ENCODE data around the gene CFAP45. TPM values are rescaled to one million over a fixed set of nuclear protein-coding genes. Genes with fewer than 3 reads are reported as not detected.

The CFAP45 gene
- polyA plus RNA-seq, 2 donors = 0.44 to 0.61 TPM

- H3K9me3 ChIP-seq (ENCODE audit: control insufficient read depth in 2 of 2, insufficient read depth in 1 of 2, low read depth in 1 of 2, low read length in 1 of 2) = no peaks in the 10 kb centered on the region
- H3K27ac ChIP-seq (ENCODE audit: low read depth in 2 of 2, low read length in 1 of 2) = peak overlapping the region; percentile 34 to 71
- no peak overlapping the region for H3K4me3 ChIP-seq (ENCODE audit: low read depth in 1 of 2, low read length in 2 of 2)
- no peaks in the 10 kb centered on the region for H3K27me3 ChIP-seq (ENCODE audit: control insufficient read depth in 1 of 2, insufficient read depth in 2 of 2, low read length in 2 of 2)
- peaks cover 0 to 6% of the 10 kb centered on the region in 2 donors for H3K4me1 ChIP-seq (ENCODE audit: control insufficient read depth in 2 of 2, insufficient read depth in 2 of 2, low read length in 1 of 2)
- WGBS, 2 donors = 73 to 80% methylated on average over 2 of the region's 2 CpGs
- H3K36me3 ChIP-seq (ENCODE audit: control insufficient read depth in 2 of 2, insufficient read depth in 2 of 2, low read length in 1 of 2) = no peaks in the 10 kb centered on the region
Measured at GRCh38 chr1:159882527-159882862, 17.5 kb downstream of the CFAP45 start.

- peak overlapping the region; percentile 68 to 71 for H3K27ac ChIP-seq (ENCODE audit: low read depth in 2 of 2, low read length in 1 of 2)
- 47 to 67% methylated on average over 6 of the region's 6 CpGs for WGBS, 2 donors
- no peaks in the 10 kb centered on the region for H3K27me3 ChIP-seq (ENCODE audit: control insufficient read depth in 1 of 2, insufficient read depth in 2 of 2, low read length in 2 of 2)
- no peaks in the 10 kb centered on the region for H3K36me3 ChIP-seq (ENCODE audit: control insufficient read depth in 2 of 2, insufficient read depth in 2 of 2, low read length in 1 of 2)
- H3K9me3 ChIP-seq (ENCODE audit: control insufficient read depth in 2 of 2, insufficient read depth in 1 of 2, low read depth in 1 of 2, low read length in 1 of 2) = no peaks in the 10 kb centered on the region
- no peak overlapping the region for H3K4me3 ChIP-seq (ENCODE audit: low read depth in 1 of 2, low read length in 2 of 2)
- peaks cover 0 to 6% of the 10 kb centered on the region in 2 donors for H3K4me1 ChIP-seq (ENCODE audit: control insufficient read depth in 2 of 2, insufficient read depth in 2 of 2, low read length in 1 of 2)
Measured at GRCh38 chr1:159881622-159882526, 18.1 kb downstream of the CFAP45 start.

DNA sequence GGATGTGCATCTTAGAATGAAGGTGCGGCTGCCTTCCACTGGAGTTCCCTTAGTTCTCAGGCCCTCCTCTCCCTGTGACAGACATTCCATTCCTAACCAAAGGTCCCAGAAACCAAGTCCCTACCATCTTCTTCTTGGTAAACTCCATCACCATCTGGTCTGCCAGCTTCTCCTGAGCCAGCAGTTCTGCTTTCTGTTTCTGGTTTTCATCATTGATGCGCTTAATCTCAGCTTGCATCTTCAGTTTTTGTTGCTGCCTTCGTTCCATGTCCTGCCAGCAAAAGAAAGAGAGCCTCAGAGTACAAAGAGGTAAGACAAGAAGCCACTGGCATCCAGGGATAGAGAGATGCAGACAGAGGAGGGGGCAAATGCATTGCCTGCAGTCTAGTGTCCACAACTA is 19.5 kb downstream of the CFAP45 start:
- WGBS, 2 donors = 75 to 80% methylated on average over 3 of the region's 3 CpGs
- no peak overlapping the region for H3K27ac ChIP-seq (ENCODE audit: low read depth in 2 of 2, low read length in 1 of 2)
- no peaks in the 10 kb centered on the region for H3K27me3 ChIP-seq (ENCODE audit: control insufficient read depth in 1 of 2, insufficient read depth in 2 of 2, low read length in 2 of 2)

GRCh38 chr1:159879977-159880376 is 20.0 kb downstream of the CFAP45 start:
- H3K4me1 ChIP-seq (ENCODE audit: control insufficient read depth in 2 of 2, insufficient read depth in 2 of 2, low read length in 1 of 2) = peaks cover 0 to 6% of the 10 kb centered on the region in 2 donors
- WGBS, 2 donors = 51 to 64% methylated on average over 4 of the region's 4 CpGs
- H3K36me3 ChIP-seq (ENCODE audit: control insufficient read depth in 2 of 2, insufficient read depth in 2 of 2, low read length in 1 of 2) = no peaks in the 10 kb centered on the region
- H3K27ac ChIP-seq (ENCODE audit: low read depth in 2 of 2, low read length in 1 of 2) = no peak overlapping the region
- no peak overlapping the region for H3K4me3 ChIP-seq (ENCODE audit: low read depth in 1 of 2, low read length in 2 of 2)
- H3K27me3 ChIP-seq (ENCODE audit: control insufficient read depth in 1 of 2, insufficient read depth in 2 of 2, low read length in 2 of 2) = no peaks in the 10 kb centered on the region
- H3K9me3 ChIP-seq (ENCODE audit: control insufficient read depth in 2 of 2, insufficient read depth in 1 of 2, low read depth in 1 of 2, low read length in 1 of 2) = no peaks in the 10 kb centered on the region

More for the DNA sequence above, 19.5 kb downstream of the CFAP45 start:
- peaks cover 0 to 6% of the 10 kb centered on the region in 2 donors for H3K4me1 ChIP-seq (ENCODE audit: control insufficient read depth in 2 of 2, insufficient read depth in 2 of 2, low read length in 1 of 2)
- no peaks in the 10 kb centered on the region for H3K36me3 ChIP-seq (ENCODE audit: control insufficient read depth in 2 of 2, insufficient read depth in 2 of 2, low read length in 1 of 2)
- no peak overlapping the region for H3K4me3 ChIP-seq (ENCODE audit: low read depth in 1 of 2, low read length in 2 of 2)
- H3K9me3 ChIP-seq (ENCODE audit: control insufficient read depth in 2 of 2, insufficient read depth in 1 of 2, low read depth in 1 of 2, low read length in 1 of 2) = no peaks in the 10 kb centered on the region

DNA sequence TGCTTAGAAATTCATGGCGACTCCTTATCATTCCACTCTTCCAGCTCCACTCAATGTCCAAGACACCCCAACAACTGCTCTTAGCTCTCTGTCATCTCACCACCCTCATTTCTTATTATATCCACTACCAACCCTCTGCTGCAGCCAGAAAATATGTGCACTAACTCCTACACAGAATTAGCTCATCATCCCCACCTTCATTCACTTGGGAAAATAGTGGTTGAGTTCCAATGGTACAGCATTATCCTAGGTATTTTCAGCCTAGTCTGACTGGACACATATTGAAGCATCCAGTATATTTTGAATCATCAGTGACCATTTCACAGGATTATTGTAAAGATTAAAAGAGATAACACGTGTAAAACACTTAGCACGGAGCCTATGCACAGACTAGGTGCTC is 20.8 kb downstream of the CFAP45 start:
- no peaks in the 10 kb centered on the region for H3K9me3 ChIP-seq (ENCODE audit: control insufficient read depth in 2 of 2, insufficient read depth in 1 of 2, low read depth in 1 of 2, low read length in 1 of 2)
- H3K27me3 ChIP-seq (ENCODE audit: control insufficient read depth in 1 of 2, insufficient read depth in 2 of 2, low read length in 2 of 2) = no peaks in the 10 kb centered on the region
- WGBS, 2 donors = 82 to 88% methylated on average over 3 of the region's 3 CpGs
- H3K4me1 ChIP-seq (ENCODE audit: control insufficient read depth in 2 of 2, insufficient read depth in 2 of 2, low read length in 1 of 2) = peaks cover 0 to 6% of the 10 kb centered on the region in 2 donors
- H3K36me3 ChIP-seq (ENCODE audit: control insufficient read depth in 2 of 2, insufficient read depth in 2 of 2, low read length in 1 of 2) = no peaks in the 10 kb centered on the region
- no peak overlapping the region for H3K27ac ChIP-seq (ENCODE audit: low read depth in 2 of 2, low read length in 1 of 2)
- no peak overlapping the region for H3K4me3 ChIP-seq (ENCODE audit: low read depth in 1 of 2, low read length in 2 of 2)

DNA sequence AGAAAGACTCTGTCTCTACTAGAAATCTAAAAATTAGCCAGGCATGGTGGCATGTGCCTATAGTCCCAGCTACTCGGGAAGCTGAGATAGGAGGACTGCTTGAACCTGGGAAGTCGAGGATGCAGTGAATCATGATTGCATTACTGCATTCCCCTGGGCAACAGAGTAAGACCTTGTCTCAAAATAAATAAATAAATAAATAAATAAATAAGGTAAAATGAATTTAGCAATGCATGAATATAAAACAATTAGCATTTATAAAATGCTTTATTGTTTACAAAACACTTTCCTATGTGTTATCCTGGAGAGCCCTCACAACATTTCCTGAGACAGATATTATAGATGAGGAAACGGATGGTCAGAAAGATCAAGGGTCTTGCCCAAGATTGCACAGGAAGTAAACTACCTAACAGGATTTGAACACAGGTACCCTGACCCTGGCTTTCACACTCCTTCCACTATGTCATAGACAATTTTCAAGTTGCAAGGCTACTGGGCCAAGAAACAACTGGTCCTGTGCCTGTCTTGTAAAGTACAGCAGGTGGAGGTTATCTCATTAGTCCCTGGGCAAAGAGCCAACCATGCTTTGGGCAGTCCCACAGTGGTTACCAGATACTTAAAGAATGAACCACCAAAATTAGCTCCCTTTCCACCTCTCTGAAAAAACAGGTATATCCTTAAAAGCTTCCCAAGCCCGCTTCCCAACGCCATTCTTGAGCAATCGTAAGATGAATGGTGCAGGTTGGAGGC is 22.1 kb downstream of the CFAP45 start:
- Histone ChIP-seq H3K27me3 (ENCODE audit: control insufficient read depth in 1 of 2, insufficient read depth in 2 of 2, low read length in 2 of 2) (no peaks in the 10 kb centered on the region), H3K4me1 (ENCODE audit: control insufficient read depth in 2 of 2, insufficient read depth in 2 of 2, low read length in 1 of 2) (peaks cover under 1 to 9% of the 10 kb centered on the region in 2 donors), H3K36me3 (ENCODE audit: control insufficient read depth in 2 of 2, insufficient read depth in 2 of 2, low read length in 1 of 2) (no peaks in the 10 kb centered on the region), H3K4me3 (ENCODE audit: low read depth in 1 of 2, low read length in 2 of 2) (no peak overlapping the region), H3K9me3 (ENCODE audit: control insufficient read depth in 2 of 2, insufficient read depth in 1 of 2, low read depth in 1 of 2, low read length in 1 of 2) (no peaks in the 10 kb centered on the region), H3K27ac (ENCODE audit: low read depth in 2 of 2, low read length in 1 of 2) (no peak overlapping the region)
- 93 to 96% methylated on average over 6 of the region's 6 CpGs for WGBS, 2 donors

- peaks cover 3 to 21% of the 10 kb centered on the region in 2 donors for H3K4me1 ChIP-seq (ENCODE audit: control insufficient read depth in 2 of 2, insufficient read depth in 2 of 2, low read length in 1 of 2)
- H3K4me3 ChIP-seq (ENCODE audit: low read depth in 1 of 2, low read length in 2 of 2) = no peak overlapping the region
- 91 to 92% methylated on average over 4 of the region's 4 CpGs for WGBS, 2 donors
- no peaks in the 10 kb centered on the region for H3K36me3 ChIP-seq (ENCODE audit: control insufficient read depth in 2 of 2, insufficient read depth in 2 of 2, low read length in 1 of 2)
- H3K9me3 ChIP-seq (ENCODE audit: control insufficient read depth in 2 of 2, insufficient read depth in 1 of 2, low read depth in 1 of 2, low read length in 1 of 2) = no peaks in the 10 kb centered on the region
- no peaks in the 10 kb centered on the region for H3K27me3 ChIP-seq (ENCODE audit: control insufficient read depth in 1 of 2, insufficient read depth in 2 of 2, low read length in 2 of 2)
- H3K27ac ChIP-seq (ENCODE audit: low read depth in 2 of 2, low read length in 1 of 2) = no peak overlapping the region
Measured at GRCh38 chr1:159873530-159874143, 26.3 kb downstream of the CFAP45 start.

- Histone ChIP-seq H3K27me3 (ENCODE audit: control insufficient read depth in 1 of 2, insufficient read depth in 2 of 2, low read length in 2 of 2) (no peaks in the 10 kb centered on the region), H3K36me3 (ENCODE audit: control insufficient read depth in 2 of 2, insufficient read depth in 2 of 2, low read length in 1 of 2) (no peaks in the 10 kb centered on the region), H3K9me3 (ENCODE audit: control insufficient read depth in 2 of 2, insufficient read depth in 1 of 2, low read depth in 1 of 2, low read length in 1 of 2) (no peaks in the 10 kb centered on the region), H3K4me3 (ENCODE audit: low read depth in 1 of 2, low read length in 2 of 2) (no peak overlapping the region), H3K4me1 (ENCODE audit: control insufficient read depth in 2 of 2, insufficient read depth in 2 of 2, low read length in 1 of 2) (peaks cover 3 to 21% of the 10 kb centered on the region in 2 donors), H3K27ac (ENCODE audit: low read depth in 2 of 2, low read length in 1 of 2) (peak overlapping the region in 1 of 2 donors; percentile 47)
- 64 to 65% methylated on average over 15 of the region's 15 CpGs for WGBS, 2 donors
Measured at GRCh38 chr1:159872891-159873290, 27.1 kb downstream of the CFAP45 start.

- Histone ChIP-seq H3K4me3 (ENCODE audit: low read depth in 1 of 2, low read length in 2 of 2) (no peak overlapping the region), H3K27ac (ENCODE audit: low read depth in 2 of 2, low read length in 1 of 2) (no peak overlapping the region), H3K4me1 (ENCODE audit: control insufficient read depth in 2 of 2, insufficient read depth in 2 of 2, low read length in 1 of 2) (peaks cover 3 to 25% of the 10 kb centered on the region in 2 donors), H3K9me3 (ENCODE audit: control insufficient read depth in 2 of 2, insufficient read depth in 1 of 2, low read depth in 1 of 2, low read length in 1 of 2) (no peaks in the 10 kb centered on the region), H3K27me3 (ENCODE audit: control insufficient read depth in 1 of 2, insufficient read depth in 2 of 2, low read length in 2 of 2) (no peaks in the 10 kb centered on the region), H3K36me3 (ENCODE audit: control insufficient read depth in 2 of 2, insufficient read depth in 2 of 2, low read length in 1 of 2) (no peaks in the 10 kb centered on the region)
- WGBS, 2 donors = 90% methylated on average over 5 of the region's 5 CpGs
Measured at GRCh38 chr1:159870704-159871103, 29.3 kb downstream of the CFAP45 start.
